Prostate gland (tissue), 2 donors: Measurements from ENCODE around the gene FARP1.

ENCODE experiments used
- CTCF ChIP-seq, 4 experiments: fragments of 200-600 bp in 2 of 4; fragments of 450-650 bp in 2 of 4; sonication (generic) in 2 of 4; IDR thresholded peaks; 1 replicate in 3 of 4; 2 replicates in 1 of 4; pipeline ENCODE4 v1.5.1; 2016 to 2019; ENCODE audit warnings: antibody characterized with exemption in 4 of 4, mild to moderate bottlenecking in 2 of 4, moderate library complexity in 2 of 4
- POLR2A ChIP-seq: fragments of 450-650 bp; IDR thresholded peaks from one replicate; pipeline ENCODE4 v1.6.1; 2016; ENCODE audit warnings: antibody characterized with exemption, mild to moderate bottlenecking
- POLR2AphosphoS5 ChIP-seq: sonication (generic); formaldehyde crosslinking; IDR thresholded peaks from one replicate; pipeline ENCODE4 v1.6.1; 2017; ENCODE audit warnings: antibody characterized with exemption

GRCh38 chr13:98110749-98111148 lies 32.1 kb upstream of the FARP1 start:
- TF ChIP-seq CTCF (IDR thresholded peaks at IDR 0.05) (no peak), POLR2A (no peak), POLR2AphosphoS5 (no peak)
